Activated CD4-positive, alpha-beta T cell treated with anti-CD3 and anti-CD28 coated beads, Interleukin-10, Interleukin-2, amounts not matched to agents 100 ng/mL and 50 ng/mL, durations not matched to agents 16 hours and 8 hours (primary cell): ENCODE data around the gene CCDC121.

Experiments
- DNase-seq: peaks from one replicate; pipeline ENCODE4 v3.0.0-alpha.2; 2020

The CCDC121 gene

DNA sequence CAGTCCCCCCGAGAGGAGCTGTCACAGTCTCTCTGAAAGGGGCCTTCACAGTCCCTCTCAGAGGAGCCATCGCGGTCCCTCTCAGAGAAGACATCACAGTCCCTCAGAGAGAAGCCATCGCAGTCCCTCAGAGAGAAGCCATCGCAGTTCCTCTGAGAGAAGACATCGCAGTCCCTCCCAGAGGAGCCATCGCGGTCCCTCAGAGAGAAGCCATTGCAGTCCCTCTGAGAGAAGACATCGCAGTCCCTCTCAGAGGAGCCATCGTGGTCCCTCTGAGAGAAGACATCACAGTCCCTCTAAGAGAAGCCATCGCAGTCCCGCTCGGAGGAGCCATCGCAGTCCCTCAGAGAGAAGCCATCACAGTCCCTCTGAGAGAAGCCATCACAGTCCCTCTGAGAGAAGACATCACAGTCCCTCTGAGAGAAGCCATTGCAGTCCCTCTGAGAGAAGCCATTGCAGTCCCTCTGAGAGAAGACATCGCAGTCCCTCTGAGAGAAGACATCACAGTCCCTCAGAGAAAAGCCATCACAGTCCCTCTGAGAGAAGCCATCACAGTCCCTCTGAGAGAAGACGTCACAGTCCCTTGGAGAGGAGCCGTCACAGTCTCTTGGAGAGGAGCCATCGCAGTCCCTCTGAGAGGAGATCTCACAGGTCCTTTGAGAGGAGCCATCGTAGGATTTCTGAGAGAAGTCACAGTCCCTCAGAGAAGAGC lies 47.2 kb downstream of the CCDC121 start:
- no peak for DNase-seq
